MV-4-11 (cell line): ENCODE results near the gene ASTN2.

ENCODE experiments used
- DNase-seq: peaks from one replicate; lab custom pipeline; 2025; lab: John Stamatoyannopoulos, UW

ASTN2 gene

DNA sequence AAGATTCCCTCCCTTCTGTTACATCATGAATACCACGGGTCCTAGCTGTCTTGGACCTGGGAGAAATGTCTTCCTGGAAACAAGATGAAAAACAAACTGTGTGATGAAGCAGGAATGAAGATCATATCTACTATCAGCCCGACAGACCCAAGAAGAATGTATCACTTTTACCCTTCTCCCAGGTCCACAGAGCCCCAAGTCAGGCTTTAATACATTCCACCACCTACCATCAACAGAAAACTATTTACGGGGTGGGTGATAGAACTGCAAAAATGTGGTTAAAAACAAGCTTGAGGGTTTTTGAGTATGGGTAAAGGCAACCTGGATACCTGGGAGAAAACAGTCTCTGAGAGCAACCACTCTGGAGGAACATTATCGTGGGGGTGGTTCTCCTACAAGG, 400.8 kb downstream of the ASTN2 start:
- DNase-seq, result no peak

DNA sequence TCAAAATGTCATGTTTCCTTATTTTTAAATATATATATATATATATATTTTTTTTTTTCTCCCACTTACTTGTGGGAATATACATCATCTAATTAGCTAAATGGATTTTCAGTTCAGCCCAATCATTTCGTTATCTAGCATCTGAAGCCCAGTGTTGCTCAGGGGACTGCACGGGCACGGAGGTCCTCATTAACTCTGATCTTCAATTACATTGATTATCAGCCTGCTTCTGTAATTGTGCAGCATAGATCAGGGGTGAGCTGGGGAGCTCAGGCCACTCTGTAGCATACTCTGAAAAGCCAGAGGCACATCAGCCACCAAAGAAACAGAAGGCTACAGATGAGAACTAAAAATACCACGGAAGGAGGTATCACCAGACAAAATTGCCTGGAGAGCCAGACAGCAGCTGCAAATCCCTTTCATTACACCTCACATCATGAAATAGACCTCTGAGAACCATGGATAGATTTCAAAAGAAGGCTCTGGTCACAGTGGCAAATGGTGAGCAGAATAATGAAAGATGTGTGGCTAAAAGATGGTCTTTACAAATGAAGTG, 401.3 kb downstream of the ASTN2 start:
- DNase-seq, result no peak

DNA sequence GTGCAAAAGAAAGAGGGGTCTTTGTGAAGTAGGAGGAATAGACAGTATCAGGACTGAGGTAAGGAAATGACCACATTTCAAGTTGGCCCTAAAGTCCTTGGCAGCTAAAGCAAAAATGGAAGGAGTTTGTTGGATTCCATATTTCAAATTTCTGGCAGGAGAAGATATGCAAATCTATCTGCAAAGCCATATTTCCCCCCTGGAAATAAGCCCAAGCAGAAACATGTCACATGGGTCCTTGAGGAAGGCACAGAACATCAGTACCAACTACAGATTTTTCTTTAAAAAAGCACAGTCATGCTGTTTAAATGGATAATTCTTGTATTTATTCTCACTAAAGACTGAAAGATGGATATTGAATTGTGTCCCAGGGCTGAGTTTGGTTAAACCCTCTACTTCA, 404.8 kb downstream of the ASTN2 start:
- no peak for DNase-seq

DNA sequence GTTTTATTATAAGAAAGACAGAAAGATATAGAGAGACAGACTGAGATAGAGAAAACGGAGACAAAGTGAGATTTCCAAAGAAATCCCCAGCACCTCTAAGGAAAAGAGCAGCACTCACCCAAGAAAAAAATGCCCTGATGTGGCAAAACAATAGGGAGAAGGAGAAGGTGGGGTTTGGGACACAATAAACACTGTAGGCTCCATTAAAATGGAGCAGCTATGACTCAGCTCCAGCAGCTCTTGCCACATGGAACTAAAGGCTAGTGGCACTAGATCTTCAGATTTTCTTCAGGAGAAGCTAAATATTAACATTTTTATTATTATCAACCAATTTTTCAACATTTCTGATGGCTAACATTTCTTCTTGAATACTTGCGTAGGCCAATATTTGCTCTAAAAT, 406.0 kb downstream of the ASTN2 start:
- DNase-seq, result no peak

DNA sequence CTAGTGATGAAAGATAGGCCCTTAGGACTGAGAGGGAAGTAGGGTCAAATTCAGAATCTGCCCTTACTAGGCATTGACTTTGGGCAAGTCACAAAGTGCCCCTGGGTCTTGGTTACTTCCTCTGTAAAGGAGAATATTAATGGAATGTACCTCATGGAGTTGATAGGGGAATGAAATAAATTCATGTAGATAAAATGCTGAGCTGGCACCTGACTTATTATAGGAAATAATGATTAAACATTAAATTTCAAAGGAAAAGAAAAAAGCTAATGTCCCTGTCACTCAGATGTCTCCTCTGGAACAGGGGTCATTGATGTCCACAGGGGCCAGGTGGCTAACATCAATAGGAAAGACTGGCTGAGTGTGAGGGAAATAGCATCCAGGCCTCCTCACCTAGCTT, 406.4 kb downstream of the ASTN2 start:
- DNase-seq, result no peak

DNA sequence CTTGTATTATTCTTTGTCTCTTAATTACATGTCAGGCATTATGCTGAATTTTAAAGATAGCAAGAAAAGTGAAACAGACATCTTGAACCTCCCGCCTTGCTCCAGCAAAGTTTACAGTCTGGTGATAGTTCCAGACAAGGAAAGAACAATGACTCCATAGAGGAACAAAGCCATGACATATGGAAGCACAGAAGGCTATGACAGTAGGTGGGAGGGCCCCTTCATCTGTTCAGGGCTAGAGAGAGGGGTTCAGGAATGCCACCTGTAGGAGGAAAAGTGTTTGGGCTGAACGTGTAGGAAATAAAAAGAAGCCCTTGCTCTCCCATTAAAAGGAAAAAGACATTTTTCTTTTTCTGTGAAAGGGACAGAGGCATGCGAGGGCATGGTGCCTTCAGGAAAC, 412.2 kb downstream of the ASTN2 start:
- DNase-seq, result no peak

DNA sequence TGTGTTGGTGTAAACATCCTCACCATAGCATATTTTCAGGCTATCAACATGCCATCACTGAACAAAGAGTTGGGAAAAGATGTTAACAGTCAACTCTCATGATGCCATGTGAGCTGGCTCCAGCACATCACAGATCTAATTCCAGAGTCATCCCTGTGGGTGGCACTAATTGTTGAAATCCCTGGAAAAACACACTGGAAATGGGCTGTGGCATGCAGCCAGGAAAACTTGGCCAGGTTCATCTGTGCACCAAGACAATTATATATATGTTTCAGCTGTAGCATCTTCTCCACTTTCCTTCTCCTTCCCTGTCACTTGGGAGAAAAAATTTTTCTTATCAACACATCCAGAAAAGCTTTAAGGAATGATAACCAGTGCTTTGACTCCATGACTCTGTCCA, 414.0 kb downstream of the ASTN2 start:
- no peak for DNase-seq

DNA sequence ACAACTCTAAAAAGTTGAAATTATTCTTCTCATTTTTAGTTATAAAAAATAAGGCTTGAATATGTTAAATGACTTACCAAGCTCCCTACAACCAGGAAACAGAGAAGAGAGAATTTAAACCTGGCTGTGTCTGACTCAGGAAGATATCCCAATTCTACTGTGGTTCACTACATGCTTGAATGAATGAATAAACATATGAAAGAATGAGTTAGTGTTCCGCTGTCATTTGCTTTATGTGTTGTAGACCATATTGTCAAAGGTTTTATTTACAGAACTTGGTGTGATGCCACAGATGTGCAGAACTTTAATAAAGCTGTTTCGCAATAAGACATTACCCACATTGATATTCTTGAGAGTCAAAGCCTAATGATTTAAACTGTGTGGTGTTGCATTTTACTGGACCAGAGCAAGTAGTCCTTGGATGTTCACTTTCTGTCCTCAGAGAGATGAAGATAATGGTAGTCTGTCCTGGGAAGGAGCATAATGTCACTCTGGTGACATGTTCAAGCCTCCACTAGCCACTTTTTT, 414.6 kb downstream of the ASTN2 start:
- no peak for DNase-seq

DNA sequence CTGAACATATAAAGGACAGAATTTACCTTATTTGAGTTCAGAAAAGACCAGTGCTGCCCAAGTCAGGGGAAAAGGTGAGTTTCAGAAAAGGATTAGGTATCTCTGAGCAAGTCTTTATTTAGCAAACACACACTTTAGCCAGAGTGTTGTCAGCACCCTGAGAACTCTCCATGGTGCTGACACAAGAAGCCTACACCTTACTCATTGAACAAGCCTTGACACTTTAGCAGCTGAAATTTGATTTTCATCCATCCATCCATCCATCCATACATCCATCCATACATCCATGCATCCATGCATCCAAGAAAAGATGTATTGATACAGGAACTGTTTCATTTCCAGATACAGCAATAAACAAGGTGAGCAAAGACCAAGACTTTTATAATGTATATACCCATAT, 416.6 kb downstream of the ASTN2 start:
- DNase-seq, result no peak

DNA sequence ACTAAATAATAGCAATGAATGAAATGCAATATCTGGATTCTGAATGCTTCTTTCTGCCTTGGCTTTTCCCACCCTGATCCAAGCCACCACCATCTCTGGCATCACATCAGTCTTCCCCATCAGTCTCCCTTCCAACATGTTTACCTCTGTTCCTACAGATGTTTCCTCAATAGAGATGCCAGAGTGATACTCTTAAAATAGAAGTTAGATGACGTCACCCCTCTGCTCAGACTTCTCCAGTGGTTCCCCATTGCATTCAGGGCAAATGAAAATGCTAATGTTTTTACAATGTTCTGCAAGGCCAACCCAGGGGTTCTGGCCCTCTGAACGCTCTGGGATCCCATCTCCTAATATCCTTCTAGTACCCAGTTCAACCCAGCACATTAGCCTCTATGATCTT, 422.0 kb downstream of the ASTN2 start:
- DNase-seq, result no peak

DNA sequence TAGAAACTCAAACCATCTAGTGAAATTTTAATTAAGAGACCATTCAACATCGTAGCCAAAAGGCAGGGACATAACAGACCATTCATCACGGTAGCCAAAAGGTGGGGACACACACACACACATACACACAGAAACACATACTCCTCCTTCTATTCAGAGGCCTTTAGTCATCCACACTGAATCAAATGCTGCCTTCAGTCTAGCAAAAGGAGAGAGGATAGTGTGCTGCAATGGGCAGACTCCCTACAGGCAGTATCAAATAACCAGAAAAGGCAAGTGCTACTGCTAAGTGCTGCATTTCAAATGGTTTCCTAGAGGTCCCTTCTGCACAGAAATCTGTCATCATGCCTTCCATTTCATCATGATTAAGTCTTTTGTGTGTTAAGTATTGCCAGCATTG, 423.8 kb downstream of the ASTN2 start:
- DNase-seq, result no peak

DNA sequence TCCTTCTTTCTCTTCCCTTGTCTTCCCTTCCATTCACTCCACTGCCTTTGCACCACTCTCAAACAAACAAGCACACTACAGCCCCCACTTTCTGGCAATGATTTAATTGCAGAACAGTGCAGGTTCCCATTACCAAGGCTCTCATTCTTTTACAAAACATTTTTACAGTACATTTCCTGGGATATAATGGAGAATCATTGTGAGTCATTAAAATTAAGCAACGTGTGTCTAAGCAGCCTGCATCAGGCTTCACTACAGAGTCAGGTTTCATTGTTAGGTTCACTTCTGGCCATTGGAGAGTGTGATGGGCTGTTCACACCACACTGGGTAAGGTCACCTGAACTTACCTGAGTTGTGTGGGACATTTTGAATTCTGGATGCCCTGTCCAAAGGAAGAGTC, 424.3 kb downstream of the ASTN2 start:
- DNase-seq, result no peak

DNA sequence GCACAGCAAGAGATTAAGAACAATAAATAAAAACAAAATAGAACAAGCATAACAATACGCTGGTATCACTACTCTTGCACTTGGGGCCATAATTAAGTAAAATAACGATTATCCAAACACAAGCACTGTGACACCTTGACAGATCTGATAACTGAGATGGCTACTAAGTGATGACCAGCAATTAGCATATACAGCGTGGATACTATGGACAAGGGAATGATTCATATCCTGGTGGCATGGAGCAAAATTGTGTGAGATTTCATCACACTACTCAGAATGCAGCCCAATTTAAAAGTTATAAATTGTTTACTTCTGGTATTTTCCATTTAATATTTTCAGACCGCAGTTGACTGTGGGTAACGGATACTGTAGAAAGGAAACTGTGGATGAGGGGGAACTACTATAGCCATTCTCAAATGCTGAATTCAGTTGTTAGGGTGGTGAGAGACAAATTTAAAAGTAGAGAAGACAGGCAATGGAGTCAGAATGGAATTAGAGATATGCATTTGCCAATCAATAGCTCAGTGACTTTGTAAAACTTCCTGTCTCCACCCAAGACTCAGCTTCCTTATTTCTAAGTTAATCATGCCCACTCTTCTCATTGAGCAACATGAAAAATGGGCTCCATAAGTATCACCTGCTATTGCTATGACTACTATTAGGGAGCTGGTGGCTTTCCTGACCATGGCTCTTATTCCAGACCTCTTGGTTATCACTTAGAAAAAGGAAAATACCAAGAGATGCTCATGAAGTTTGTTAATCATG, 427.0 kb downstream of the ASTN2 start:
- DNase-seq, result no peak

DNA sequence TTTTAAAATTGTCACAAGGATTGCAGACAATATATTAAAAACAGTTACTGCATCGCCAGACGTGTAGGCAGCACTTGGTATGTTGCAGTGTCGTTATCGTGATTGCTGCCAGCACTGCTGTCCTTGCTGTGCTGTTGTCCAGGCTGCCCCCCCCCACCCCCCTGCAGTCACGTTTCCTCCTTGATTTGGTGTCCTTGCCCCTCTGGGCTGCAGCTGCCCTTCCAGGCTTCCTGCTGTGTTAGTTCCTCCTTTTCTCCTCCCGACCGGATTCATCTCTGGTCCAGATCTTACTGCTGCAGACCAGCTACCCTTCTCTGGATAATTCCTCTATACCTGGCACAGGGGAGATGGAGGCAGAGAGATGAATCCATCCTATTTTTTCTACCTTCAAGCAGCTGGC, 428.8 kb downstream of the ASTN2 start:
- no peak for DNase-seq

DNA sequence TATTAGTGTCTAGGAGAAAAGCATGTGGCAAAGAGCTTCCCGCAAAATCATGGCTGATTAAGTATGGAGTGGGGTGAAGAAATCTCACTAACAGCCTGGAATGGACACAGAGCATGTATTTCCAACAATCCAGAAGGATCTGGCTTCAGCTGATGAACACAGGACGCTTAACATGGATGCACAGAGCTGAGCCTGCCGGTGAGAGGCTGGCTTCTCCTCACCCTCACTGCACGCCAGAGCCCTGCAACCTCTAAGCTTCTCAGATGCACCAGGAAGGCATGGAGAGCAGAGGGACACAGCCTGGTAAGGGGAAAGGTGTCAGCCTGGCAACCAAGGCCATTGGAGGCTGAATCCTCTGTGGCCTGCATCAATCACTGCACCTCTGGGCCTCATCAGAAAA, 429.3 kb downstream of the ASTN2 start:
- DNase-seq, result no peak

DNA sequence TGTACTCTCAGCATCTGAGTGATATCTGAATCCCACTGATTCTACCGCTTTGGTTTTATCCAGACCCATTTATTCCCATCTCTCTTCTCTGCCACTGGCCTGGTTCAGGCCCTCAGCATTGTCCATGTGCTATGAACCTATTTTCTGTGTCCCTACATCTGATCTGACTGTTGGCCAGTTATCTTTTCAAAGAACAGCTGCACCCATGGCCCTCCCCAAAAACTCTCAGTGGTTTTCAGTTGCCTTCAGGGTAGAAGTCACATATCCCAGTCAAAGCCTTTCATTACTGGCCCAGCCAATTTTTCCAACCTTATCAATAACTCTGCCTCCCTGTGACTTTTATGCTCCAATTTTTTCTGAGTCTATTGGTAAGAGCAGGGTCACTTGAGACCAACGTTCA, 430.7 kb downstream of the ASTN2 start:
- no peak for DNase-seq

DNA sequence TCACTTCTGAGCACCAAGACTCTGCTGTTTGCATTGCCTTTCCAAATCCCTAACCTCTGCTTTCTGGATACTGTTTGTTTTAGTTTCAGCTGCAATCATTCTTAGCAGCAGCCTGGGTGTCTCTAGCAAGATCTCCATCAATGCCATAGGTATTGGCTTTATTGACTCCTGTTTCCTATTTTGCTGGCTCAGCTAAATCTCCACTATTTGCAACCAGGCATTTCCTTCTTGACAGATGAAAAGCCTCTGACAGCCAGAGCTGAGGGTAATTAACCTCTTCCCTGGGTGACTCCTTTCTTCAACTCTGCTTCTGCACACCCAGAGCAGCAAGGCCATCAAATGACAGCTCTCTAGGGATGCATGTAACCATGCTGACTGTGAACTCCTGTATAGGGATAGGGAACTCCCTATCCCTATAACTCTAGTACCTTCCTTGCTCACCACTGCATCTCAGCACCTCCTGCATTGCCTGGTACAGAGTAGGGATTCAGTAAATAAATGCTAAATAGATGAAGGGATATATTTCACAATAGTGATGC, 434.2 kb downstream of the ASTN2 start:
- DNase-seq, result no peak

DNA sequence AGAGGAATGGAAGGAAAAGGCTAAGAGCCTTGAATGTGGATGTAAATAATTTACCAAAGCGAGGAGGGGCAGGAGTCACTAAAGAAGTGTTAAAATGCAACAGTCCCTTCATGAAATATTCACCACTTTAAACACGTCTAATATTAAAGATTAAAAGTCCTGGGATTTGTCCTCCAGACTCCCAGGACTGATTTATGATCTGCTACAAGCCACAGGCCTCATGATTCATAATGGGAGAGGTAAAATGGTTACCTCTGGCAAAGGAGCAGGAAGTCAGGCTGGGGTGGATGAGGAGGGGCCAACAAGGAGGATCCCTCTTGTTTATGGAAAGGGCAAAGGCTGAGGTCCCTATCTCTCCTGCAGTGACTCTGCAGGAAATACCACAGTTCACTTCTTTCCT, 435.4 kb downstream of the ASTN2 start:
- DNase-seq, result no peak

DNA sequence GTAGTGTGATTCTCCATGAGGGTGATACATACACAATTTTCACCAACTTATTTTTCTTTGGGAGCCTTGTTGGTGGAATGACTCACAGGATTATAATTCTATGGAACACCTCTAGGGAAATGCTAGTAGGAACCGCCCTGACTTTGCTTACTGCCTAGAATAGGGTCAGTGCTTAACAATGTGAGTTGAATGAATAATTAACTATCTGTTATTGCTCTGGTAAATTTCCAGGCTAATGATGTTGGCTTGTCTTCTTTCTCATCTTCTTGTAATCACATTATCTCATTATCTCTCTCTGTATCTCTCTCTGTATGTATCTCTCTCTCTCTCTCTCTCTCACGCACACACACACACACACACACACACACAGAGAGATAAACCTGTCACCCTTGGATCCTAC, 436.7 kb downstream of the ASTN2 start:
- no peak for DNase-seq

DNA sequence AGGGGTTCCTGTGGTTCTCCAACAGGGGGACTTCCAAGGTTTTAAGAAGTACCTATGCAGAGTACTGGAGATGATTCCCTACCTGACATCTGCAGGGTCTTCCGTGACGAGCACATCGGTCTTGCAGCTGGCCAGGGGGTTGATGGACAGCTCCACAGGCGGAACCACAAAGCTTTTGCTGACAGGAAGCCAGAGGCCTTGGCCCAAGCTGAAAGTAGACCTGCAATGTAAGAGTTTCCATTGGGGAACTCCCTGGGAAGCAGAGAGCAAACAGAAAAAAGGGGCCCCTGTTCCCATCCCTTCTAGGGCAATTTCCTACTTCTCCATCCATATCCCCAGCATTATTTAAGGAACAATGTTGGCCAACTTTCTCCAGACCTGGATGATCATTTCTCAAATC, 439.7 kb downstream of the ASTN2 start:
- DNase-seq, result no peak

DNA sequence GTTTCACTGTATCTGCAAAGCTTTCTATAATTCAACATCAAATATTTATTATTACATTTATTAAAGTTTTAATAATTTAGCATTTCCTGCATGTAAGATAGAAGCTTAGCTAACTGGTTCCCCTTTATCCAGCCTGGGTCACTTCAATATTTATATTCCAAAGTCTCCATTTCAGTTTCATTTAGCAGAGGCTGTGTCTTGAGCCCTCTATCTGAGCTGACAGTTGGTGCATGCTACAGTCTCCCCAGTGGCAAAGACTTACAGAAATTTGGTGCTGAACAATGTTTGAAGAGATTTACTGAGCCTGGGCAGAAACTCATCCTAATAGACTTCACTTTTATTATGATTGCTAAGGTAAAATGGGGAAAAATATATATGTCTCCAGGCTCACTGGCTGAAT, 448.7 kb downstream of the ASTN2 start:
- DNase-seq, result no peak

DNA sequence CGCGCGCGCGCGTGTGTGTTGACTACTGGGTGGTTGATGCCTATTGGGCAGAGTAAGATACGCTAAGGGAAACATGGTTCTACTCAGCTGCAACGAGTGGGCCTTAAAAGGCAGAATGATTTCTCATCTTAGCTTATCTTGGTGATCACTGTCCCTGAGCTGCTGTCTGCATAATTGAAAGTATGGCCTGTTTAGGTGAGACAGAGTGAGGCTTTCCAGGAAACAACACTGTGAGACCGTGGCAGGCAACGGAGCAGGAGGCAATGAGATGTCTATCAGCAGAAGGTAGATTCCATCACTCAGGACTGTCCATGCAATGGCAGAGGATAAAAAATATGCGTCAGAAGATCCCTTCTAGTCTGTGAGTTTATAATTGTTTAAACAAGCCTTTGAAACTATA, 450.6 kb downstream of the ASTN2 start:
- DNase-seq, result no peak

DNA sequence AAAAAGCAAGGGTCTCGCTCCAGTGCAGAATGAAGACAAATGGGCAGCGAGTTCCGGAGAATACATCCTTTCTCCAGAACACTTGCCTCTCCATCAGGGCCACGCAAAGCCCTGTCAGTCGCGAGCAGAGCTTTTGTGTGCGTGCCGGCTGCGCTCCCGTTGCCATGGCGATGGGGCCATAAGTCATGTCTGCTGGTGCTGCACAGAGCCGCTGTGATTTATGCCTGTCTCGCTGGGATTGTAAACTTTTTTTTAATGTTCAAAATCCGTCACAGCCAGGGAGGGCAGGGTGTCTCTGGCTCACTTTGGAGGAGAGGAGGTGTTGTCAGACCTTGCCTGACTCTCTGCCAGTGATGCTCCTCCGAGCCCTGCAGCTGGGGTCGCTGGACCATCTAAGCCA, 455.0 kb downstream of the ASTN2 start:
- no peak for DNase-seq

DNA sequence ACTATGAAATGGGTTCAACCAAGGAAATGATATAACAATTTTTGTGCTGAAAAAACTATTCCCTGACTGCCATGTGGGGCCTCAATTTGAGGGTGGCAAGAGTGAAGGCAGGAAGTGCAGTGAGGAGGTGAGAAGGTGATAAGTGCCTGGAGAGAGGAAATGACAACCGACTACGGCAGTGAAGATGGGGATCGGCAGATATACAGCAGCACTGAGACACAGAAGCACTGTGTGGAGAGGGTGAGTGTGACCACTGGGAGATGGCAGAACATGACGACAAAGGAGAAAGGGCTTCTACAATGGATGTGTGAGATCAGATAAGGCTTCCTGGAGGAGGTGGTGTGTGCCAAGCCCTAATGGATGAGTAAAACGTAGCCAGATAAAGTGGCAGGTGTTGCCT, 456.0 kb downstream of the ASTN2 start:
- no peak for DNase-seq
